ENCODE data around the gene TLL1.

- TF ChIP-seq CTCF (IDR thresholded peaks at IDR 0.05; ENCODE audit: low read depth, low read length) (no peak), POLR2A (IDR thresholded peaks at IDR 0.05; ENCODE audit: extremely low read depth, insufficient read length) (no peak)
Measured at GRCh38 chr4:166075599-166075998, 202.6 kb downstream of the TLL1 start.
